Activated CD4-positive, alpha-beta T cell treated with anti-CD3 and anti-CD28 coated beads for 48 hours (primary cell): Measurements from ENCODE around the gene MAML3.

Experiments used
- DNase-seq: peaks from one replicate; pipeline ENCODE4 v3.0.0-alpha.2; 2020

MAML3 gene

GRCh38 chr4:140123666-140124377, 30.2 kb downstream of the MAML3 start:
- DNase-seq = no peak

- no peak for DNase-seq
Measured at GRCh38 chr4:140122891-140123290, 31.1 kb downstream of the MAML3 start.

GRCh38 chr4:140121646-140122045, 32.3 kb downstream of the MAML3 start:
- no peak for DNase-seq

GRCh38 chr4:140118931-140119640, 34.9 kb downstream of the MAML3 start:
- DNase-seq = no peak

- no peak for DNase-seq
Measured at GRCh38 chr4:140117947-140118346, 36.0 kb downstream of the MAML3 start.

- DNase-seq = peak; percentile 38
Measured at GRCh38 chr4:140116442-140117104, 37.4 kb downstream of the MAML3 start.

- DNase-seq = no peak
Measured at GRCh38 chr4:140115140-140115539, 38.8 kb downstream of the MAML3 start.

GRCh38 chr4:140113653-140114052, 40.3 kb downstream of the MAML3 start:
- DNase-seq = no peak

- no peak for DNase-seq
Measured at GRCh38 chr4:140112576-140112975, 41.4 kb downstream of the MAML3 start.

GRCh38 chr4:140111256-140111655, 42.7 kb downstream of the MAML3 start:
- no peak for DNase-seq

GRCh38 chr4:140110542-140111215, 43.3 kb downstream of the MAML3 start:
- no peak for DNase-seq

GRCh38 chr4:140109737-140110136, 44.2 kb downstream of the MAML3 start:
- DNase-seq = no peak

- no peak for DNase-seq
Measured at GRCh38 chr4:140109292-140109691, 44.7 kb downstream of the MAML3 start.

- DNase-seq = no peak
Measured at GRCh38 chr4:140108713-140109230, 45.2 kb downstream of the MAML3 start.

GRCh38 chr4:140108243-140108642, 45.7 kb downstream of the MAML3 start:
- no peak for DNase-seq

- DNase-seq = no peak
Measured at GRCh38 chr4:140106289-140106844, 47.6 kb downstream of the MAML3 start.

- DNase-seq = no peak
Measured at GRCh38 chr4:140105436-140105835, 48.5 kb downstream of the MAML3 start.

- peak; percentile 59 for DNase-seq
Measured at GRCh38 chr4:140103676-140104075, 50.3 kb downstream of the MAML3 start.

- peak; percentile 16 for DNase-seq
Measured at GRCh38 chr4:140102421-140102820, 51.6 kb downstream of the MAML3 start.

GRCh38 chr4:140100771-140101170, 53.2 kb downstream of the MAML3 start:
- no peak for DNase-seq

GRCh38 chr4:140099983-140100382, 54.0 kb downstream of the MAML3 start:
- no peak for DNase-seq

GRCh38 chr4:140098455-140099160, 55.4 kb downstream of the MAML3 start:
- DNase-seq = no peak
